GM21786 (cell line): ENCODE measurements around the gene PRAMEF20.

Source experiments
- ATAC-seq: cut with Tn5 transposase; IDR thresholded peaks from one replicate; pipeline ENCODE4 v1.9.1; 2021; ENCODE audit not compliant: unreplicated experiment

Gene PRAMEF20

DNA sequence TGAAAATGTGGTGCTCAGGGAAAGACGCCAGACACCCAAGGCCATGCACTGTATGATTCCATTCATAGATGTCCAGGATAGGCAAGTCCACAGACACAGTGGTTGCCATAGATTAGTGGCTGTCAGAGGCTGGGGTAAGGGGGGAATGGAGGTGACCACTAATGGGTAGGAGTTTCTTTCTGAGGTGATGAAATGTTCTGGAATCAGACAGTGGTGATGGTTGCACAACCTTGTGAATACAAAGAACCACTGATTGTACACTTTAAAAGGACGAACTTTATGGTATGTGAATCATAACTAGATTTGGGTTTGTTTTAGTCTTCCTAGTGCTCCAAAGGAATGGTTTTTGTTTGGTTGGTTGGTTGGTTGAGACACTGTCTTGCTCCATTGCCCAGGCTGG, 51.7 kb downstream of the PRAMEF20 start:
- no peak for ATAC-seq

DNA sequence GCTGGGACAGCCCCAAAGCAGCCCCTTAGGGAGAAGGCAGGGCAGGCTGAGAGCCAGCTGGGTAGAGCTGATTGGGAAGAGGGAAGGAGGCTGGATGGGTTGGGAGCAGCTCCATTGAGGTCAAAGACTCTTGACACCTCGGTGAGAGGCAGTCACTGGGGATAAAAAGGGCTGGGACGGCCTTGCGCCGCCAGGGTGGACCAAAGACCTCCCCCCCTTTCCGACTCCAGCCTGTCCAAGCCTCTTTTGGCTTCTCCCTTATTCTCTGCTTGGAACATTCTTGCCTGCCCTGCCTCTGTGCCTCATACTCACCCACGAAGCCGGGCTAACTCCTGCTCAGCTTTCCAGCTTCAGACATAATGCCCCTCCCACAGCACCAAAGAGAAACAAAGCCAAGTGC, 52.4 kb downstream of the PRAMEF20 start:
- no peak for ATAC-seq

DNA sequence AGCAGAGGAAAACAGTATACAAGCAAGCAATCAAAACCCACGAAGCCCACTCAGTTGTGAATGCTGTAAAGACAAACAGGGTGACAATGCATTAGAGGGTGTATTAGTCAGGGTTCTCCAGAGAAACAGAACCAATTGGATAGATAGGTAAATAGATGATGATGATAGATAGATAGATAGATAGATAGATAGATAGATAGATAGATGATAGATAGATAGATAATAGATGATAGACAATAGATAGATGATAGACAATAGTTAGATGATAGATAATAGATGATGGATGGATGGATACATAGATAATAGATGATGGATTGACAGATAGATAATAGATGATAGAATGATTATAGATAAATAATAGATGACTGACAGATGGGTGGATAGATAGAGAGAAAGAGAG, 55.3 kb downstream of the PRAMEF20 start:
- no peak for ATAC-seq

DNA sequence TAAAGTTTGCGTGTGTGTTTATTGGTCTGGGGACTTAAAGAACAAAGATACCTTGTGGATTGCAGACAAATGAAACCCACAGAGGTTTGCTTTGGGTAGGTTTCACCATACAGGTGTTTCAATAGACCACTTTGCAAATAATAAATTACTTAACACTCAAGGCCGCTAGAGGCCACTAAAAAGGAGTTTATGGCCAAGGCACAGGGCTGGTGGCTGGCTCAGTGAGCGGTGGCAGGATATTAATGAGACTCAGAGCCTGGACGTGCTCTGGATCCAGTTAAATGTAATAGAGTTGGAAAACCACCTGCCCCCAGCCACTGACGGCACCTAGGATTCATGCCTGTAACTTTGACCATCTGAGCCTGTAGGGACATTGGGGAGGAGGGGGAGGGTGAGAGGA, 59.1 kb downstream of the PRAMEF20 start:
- no peak for ATAC-seq
